Mammary epithelial cell (primary cell): ENCODE measurements around the gene OR6C65.
"Not testable (repeated sequence)": the region's sequence is repeated elsewhere in the genome, so short reads cannot be mapped to it uniquely, and the experiment has no call there.

Experiments
- EZH2 ChIP-seq: IDR thresholded peaks from 2 replicates; pipeline ENCODE4 v1.6.1; 2012; ENCODE audit warnings: low read length, inconsistent platforms, borderline replicate concordance
- TF ChIP-seq, protein P1 (sequence below), 2 donors: IDR thresholded peaks in 1 of 2; conservative IDR thresholded peaks in 1 of 2; 2 replicates each; pipeline ENCODE4 v1.5.1; 2011 to 2012; ENCODE audit warnings: inconsistent platforms in 2 of 2, low read length in 2 of 2, mild to moderate bottlenecking in 2 of 2, control low read depth in 1 of 2, low read depth in 1 of 2; ENCODE audit not compliant: insufficient read depth in 1 of 2; ENCODE audit errors: extremely low read depth in 1 of 2

GRCh38 chr12:55412138-55412537, 11.8 kb downstream of the OR6C65 start:
- TF ChIP-seq, protein P1, sequence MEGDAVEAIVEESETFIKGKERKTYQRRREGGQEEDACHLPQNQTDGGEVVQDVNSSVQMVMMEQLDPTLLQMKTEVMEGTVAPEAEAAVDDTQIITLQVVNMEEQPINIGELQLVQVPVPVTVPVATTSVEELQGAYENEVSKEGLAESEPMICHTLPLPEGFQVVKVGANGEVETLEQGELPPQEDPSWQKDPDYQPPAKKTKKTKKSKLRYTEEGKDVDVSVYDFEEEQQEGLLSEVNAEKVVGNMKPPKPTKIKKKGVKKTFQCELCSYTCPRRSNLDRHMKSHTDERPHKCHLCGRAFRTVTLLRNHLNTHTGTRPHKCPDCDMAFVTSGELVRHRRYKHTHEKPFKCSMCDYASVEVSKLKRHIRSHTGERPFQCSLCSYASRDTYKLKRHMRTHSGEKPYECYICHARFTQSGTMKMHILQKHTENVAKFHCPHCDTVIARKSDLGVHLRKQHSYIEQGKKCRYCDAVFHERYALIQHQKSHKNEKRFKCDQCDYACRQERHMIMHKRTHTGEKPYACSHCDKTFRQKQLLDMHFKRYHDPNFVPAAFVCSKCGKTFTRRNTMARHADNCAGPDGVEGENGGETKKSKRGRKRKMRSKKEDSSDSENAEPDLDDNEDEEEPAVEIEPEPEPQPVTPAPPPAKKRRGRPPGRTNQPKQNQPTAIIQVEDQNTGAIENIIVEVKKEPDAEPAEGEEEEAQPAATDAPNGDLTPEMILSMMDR (conservative IDR thresholded peaks at IDR 0.05 in 1 of 2, IDR thresholded peaks at IDR 0.05 in 1 of 2; ENCODE audit: extremely low read depth in 1 of 2, insufficient read depth in 1 of 2, low read depth in 1 of 2, low read length in 2 of 2), result not testable (repeated sequence)
- not testable (repeated sequence) for TF ChIP-seq EZH2
